Endothelial cell of umbilical vein (primary cell): ENCODE data around the gene TGFBR2. TPM values are rescaled to one million over a fixed set of nuclear protein-coding genes. Genes with fewer than 3 reads are reported as not detected.

Source experiments
- BruUV-seq: library from RNA; stranded (reverse); fragments of 400-500 nt; replicated peaks from 2 replicates; lab custom pipeline; 2021; lab: Mats Ljungman, UMichigan
- CTCF ChIA-PET: fragments of 300-600, 350-600 bp; sonication (Branson Sonifier 250); formaldehyde crosslinking; loops from one replicate; lab custom pipeline; 2021; ENCODE audit warnings: antibody characterized with exemption, inconsistent platforms; lab: Charles Lee
- POLR2A ChIA-PET: fragments of 300-600, 350-600 bp; sonication (Branson Sonifier 250); formaldehyde crosslinking; loops from one replicate; lab custom pipeline; 2021; ENCODE audit warnings: antibody characterized with exemption, inconsistent platforms; lab: Charles Lee
- DNase-seq: peaks from one replicate; pipeline ENCODE4 v3.0.0-alpha.2; 2011; ENCODE audit warnings: low read depth, low spot score
- FAIRE-seq: peaks from 2 replicates; lab custom pipeline; 2011; peaks lifted over from hg19 to GRCh38; lab: Jason Lieb, UNC
- H2AFZ ChIP-seq: 2 replicates; pipeline ENCODE4 v1.6.0; 2012; ENCODE audit warnings: low read depth, low read length, control low read depth, inconsistent platforms
- H3K27ac ChIP-seq: 2 replicates; pipeline ENCODE4 v1.5.1; 2011; ENCODE audit warnings: low read depth, mild to moderate bottlenecking, control low read depth, low read length, moderate library complexity; ENCODE audit not compliant: insufficient read depth
- H3K27me3 ChIP-seq, 2 experiments: 2 replicates each; pipeline versions ENCODE4 v1.6.0 to v1.6.1; 2011; ENCODE audit warnings: low read length in 2 of 2, mixed read lengths in 1 of 2; ENCODE audit not compliant: control insufficient read depth in 2 of 2, insufficient read depth in 2 of 2
- H3K36me3 ChIP-seq, 2 experiments: 2 replicates in 1 of 2; 3 replicates in 1 of 2; pipeline ENCODE4 v1.5.1; 2011; ENCODE audit warnings: low read length in 2 of 2, mild to moderate bottlenecking in 1 of 2, moderate library complexity in 1 of 2; ENCODE audit not compliant: control insufficient read depth in 2 of 2, insufficient read depth in 2 of 2; ENCODE audit errors: extremely low read depth in 1 of 2
- H3K4me1 ChIP-seq: 3 replicates; pipeline ENCODE4 v1.5.1; 2011; ENCODE audit warnings: mild to moderate bottlenecking, low read length; ENCODE audit not compliant: control insufficient read depth, insufficient read depth; ENCODE audit errors: extremely low read depth
- H3K4me2 ChIP-seq: 2 replicates; pipeline ENCODE4 v1.6.1; 2011; ENCODE audit warnings: low read length, control low read depth, mixed read lengths; ENCODE audit not compliant: insufficient read depth
- H3K4me3 ChIP-seq, 3 experiments: fragments of 200-600 bp in 1 of 3; sonication (generic), shearing (Covaris generic) in 1 of 3; replicated peaks in 1 of 3; 2 replicates each; pipeline ENCODE4 v1.5.1; 2011 to 2016; ENCODE audit warnings: control low read depth in 3 of 3, low read length in 3 of 3, mild to moderate bottlenecking in 2 of 3, inconsistent platforms in 1 of 3, low read depth in 1 of 3, moderate library complexity in 1 of 3; ENCODE audit not compliant: insufficient read depth in 1 of 3
- H3K79me2 ChIP-seq: 2 replicates; pipeline ENCODE4 v1.6.0; 2012; ENCODE audit warnings: low read length, inconsistent platforms; ENCODE audit not compliant: control insufficient read depth, insufficient read depth
- H3K9ac ChIP-seq: replicated peaks from 2 replicates; pipeline ENCODE3; 2011; ENCODE audit warnings: low read length, control low read depth; ENCODE audit not compliant: insufficient read depth; ENCODE audit errors: extremely low read depth
- H3K9me1 ChIP-seq: replicated peaks from 3 replicates; pipeline ENCODE4 v1.6.0; 2011; ENCODE audit warnings: mild to moderate bottlenecking, low read length; ENCODE audit not compliant: control insufficient read depth, insufficient read depth; ENCODE audit errors: extremely low read depth
- H3K9me3 ChIP-seq: replicated peaks from 2 replicates; pipeline ENCODE4 v1.5.1; 2012; ENCODE audit warnings: low read length, inconsistent platforms; ENCODE audit not compliant: control insufficient read depth, insufficient read depth
- H4K20me1 ChIP-seq: replicated peaks from 2 replicates; pipeline ENCODE3; 2011; ENCODE audit warnings: mild to moderate bottlenecking, low read length; ENCODE audit not compliant: control insufficient read depth, insufficient read depth; ENCODE audit errors: extremely low read depth
- CTCF ChIP-seq, 2 donors: IDR thresholded peaks; 1 replicate in 1 of 2; 2 replicates in 1 of 2; pipeline ENCODE4 v1.5.1; 2011; ENCODE audit warnings: low read length in 2 of 2, mild to moderate bottlenecking in 2 of 2, moderate library complexity in 2 of 2, control low read depth in 1 of 2, inconsistent platforms in 1 of 2, low read depth in 1 of 2; ENCODE audit not compliant: insufficient read depth in 1 of 2; ENCODE audit errors: extremely low read depth in 1 of 2
- EZH2 ChIP-seq: IDR thresholded peaks from 2 replicates; pipeline ENCODE4 v1.6.1; 2012; ENCODE audit warnings: borderline replicate concordance, low read depth, mild to moderate bottlenecking, moderate library complexity, low read length, inconsistent platforms; ENCODE audit not compliant: severe bottlenecking
- FOS ChIP-seq: IDR thresholded peaks from 2 replicates; pipeline ENCODE4 v1.6.1; 2011; ENCODE audit warnings: mild to moderate bottlenecking, low read length, moderate library complexity, borderline replicate concordance; ENCODE audit not compliant: insufficient read depth
- MYC ChIP-seq: IDR thresholded peaks from one replicate; pipeline ENCODE4 v1.6.1; 2011; ENCODE audit warnings: mild to moderate bottlenecking, low read depth, low read length
- POLR2A ChIP-seq: IDR thresholded peaks from 2 replicates; pipeline ENCODE4 v1.6.1; 2012; ENCODE audit warnings: low read depth, mild to moderate bottlenecking, control low read depth, low read length
- dilution Hi-C: fragments of 300-500 bp; cut with MboI; formaldehyde crosslinking; loops from one replicate; pipeline ENCODE4 v1.15.0; 2019; ENCODE audit warnings: low sequenced_read_pairs; ENCODE audit not compliant: extremely low pct_ligation_motif_present
- intact Hi-C: fragments of 100-400 bp; cut with micrococcal nuclease; formaldehyde crosslinking; loops from one replicate; pipeline ENCODE4 v1.10.0; 2022
- polyA plus RNA-seq, 4 experiments: library from polyadenylated mRNA; depleted of rRNA in 3 of 4; stranded (reverse) in 3 of 4; unstranded in 1 of 4; fragments of >200 nt; gene quantifications; 2 replicates each; pipeline versions ENCODE4 v1.2.1 to v1.2.3, GENCODE V29; 2011 to 2012; ENCODE audit warnings: missing spikeins in 1 of 4
- total RNA-seq: library from RNA; stranded (reverse); gene quantifications from 2 replicates; pipeline ENCODE4 v1.2.3, GENCODE V29; 2021
- TF ChIP-seq, protein P1 (sequence below): IDR thresholded peaks from 2 replicates; pipeline ENCODE4 v1.6.1; 2011; ENCODE audit not compliant: insufficient read depth, insufficient read length

Gene TGFBR2
- total and polyA plus RNA-seq, 2 donors (not counting 3 experiments of a cell fraction or from before 2014, with no cell fraction given) = 227 to 250 TPM

DNA sequence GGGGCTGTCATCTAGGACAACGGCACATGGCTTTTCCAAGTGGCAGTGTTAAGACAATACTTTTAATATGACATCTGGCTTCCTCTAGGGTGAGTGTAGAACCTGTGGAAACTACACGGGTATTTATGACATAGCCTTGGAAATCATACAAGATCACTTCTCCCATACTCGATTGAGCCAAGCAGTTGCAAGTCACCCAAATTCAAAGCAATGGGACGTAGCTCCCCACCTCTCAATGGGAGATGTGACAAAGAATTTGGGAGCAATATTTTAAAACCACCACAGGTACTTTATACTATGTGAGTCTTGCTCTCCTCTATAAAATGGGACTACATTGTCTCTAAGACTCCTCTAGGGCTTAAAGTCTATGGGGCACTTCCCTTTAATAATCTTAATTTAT lies 93.5 kb downstream of the TGFBR2 start:
- DNase-seq (no peak), FAIRE-seq (no peak)
- ChIA-PET CTCF (interaction anchor here (0.9 to 1.3 kb wide), 3 partner anchors 9 to 657 kb away, joined by 3 read pairs; no protein-coding TSS in a partner anchor), POLR2A (no interaction called here)
- peaks cover 7% of the 10 kb centered on the region for H3K4me1 ChIP-seq
- H3K36me3 ChIP-seq = peaks cover 11 to 30% of the 10 kb centered on the region in 2 experiments
- H3K27me3 ChIP-seq = no peaks in the 10 kb centered on the region
- H3K4me2 ChIP-seq = no peak overlapping the region
- no peaks in the 10 kb centered on the region for H4K20me1 ChIP-seq
- no peak for TF ChIP-seq POLR2A
- TF ChIP-seq FOS = no peak
- TF ChIP-seq EZH2 = no peak
- TF ChIP-seq, protein P1, sequence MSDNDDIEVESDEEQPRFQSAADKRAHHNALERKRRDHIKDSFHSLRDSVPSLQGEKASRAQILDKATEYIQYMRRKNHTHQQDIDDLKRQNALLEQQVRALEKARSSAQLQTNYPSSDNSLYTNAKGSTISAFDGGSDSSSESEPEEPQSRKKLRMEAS = no peak
- TF ChIP-seq CTCF (IDR thresholded peaks at IDR 0.05; ENCODE audit: extremely low read depth in 1 of 2, insufficient read depth in 1 of 2, low read depth in 1 of 2, low read length in 2 of 2) = no peak
- TF ChIP-seq MYC = no peak
- H3K79me2 ChIP-seq = no peaks in the 10 kb centered on the region
- no peak overlapping the region for H2AFZ ChIP-seq
- dilution Hi-C loops (no loop called here), intact Hi-C loops (loop anchor here (5.0 kb wide), 1 partner anchor 473 kb away; no protein-coding TSS in a partner anchor)
- no TSS peak for BruUV-seq
- no peak overlapping the region for H3K27ac ChIP-seq
- no peak overlapping the region for H3K9ac ChIP-seq
- H3K9me1 ChIP-seq = no peaks in the 10 kb centered on the region
- no peak overlapping the region for H3K4me3 ChIP-seq
- no peaks in the 10 kb centered on the region for H3K9me3 ChIP-seq
